HG02678 (cell line): Measurements from ENCODE around the gene SNAP47.

ENCODE experiments used
- ATAC-seq: cut with Tn5 transposase; IDR thresholded peaks from one replicate; pipeline ENCODE4 v1.9.1; 2021; ENCODE audit warnings: mild to moderate bottlenecking, moderate library complexity; ENCODE audit not compliant: unreplicated experiment

The SNAP47 gene

DNA sequence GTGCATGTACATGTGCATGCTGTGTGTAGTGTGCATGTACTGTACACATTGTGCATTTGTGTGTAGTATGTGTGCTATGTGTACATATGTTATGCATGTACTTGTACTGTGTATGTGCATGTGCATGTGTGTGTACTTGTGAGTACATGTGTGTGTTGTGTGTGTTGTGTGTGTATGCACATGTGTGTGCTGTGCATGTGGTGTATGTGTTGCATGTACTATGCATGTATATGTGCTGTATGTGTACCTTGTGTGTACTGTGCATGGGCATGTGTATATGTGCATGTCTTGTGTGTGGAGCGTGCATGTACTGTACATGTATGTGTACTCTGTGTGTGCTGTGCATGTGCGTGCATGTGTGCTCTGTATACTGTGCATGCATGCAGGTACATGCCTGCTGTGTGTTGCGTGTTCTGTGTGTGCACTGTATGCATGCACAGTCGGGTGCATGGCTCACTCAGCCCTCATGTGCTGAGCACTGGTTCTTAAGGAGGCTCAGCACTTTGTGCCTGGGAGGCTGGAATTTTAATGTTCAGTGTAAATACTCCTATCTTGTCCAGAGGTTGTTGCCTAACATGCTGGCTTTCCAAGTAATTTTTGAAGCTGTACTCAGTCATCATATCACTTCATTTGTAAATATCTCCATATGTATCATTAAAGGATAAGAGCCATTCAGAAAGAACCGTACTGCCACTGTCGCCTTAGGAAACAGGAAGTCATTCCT lies 32.3 kb downstream of the SNAP47 start:
- ATAC-seq = no peak

DNA sequence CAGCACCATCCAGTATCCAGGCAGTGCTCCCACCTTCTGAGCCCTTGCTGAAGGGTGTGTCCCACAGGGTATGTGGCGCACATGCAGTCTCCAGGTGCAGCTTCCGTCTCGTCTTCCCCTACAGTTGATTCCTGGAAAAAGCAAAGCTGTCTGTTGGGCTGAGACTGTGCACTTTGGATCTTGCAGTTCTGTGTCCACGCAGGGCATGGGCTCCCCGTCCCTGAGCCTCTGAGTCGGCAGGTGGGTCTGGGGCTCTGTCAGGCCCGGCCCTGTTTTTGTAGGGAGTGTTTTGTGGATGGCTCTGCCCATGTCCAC lies 32.8 kb downstream of the SNAP47 start:
- no peak for ATAC-seq

DNA sequence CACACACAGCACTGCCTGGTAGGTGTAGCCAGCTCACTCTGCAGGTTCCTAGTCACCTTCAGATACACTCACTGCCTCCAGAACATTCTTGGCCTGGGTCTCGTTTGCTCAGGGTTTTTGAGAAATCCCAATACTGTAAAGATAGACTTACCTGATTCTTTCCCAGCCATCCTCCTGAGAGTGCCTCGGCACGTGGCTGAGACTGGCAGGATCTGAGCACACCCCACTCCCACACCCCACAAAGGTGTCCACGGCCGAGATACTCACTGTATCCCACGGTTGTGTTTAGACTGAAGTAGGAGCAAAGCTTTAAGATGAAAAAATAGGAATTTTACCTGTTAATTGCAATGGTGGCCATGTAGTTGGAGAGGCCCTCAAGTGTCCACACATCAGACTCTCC lies 33.4 kb downstream of the SNAP47 start:
- ATAC-seq = no peak

DNA sequence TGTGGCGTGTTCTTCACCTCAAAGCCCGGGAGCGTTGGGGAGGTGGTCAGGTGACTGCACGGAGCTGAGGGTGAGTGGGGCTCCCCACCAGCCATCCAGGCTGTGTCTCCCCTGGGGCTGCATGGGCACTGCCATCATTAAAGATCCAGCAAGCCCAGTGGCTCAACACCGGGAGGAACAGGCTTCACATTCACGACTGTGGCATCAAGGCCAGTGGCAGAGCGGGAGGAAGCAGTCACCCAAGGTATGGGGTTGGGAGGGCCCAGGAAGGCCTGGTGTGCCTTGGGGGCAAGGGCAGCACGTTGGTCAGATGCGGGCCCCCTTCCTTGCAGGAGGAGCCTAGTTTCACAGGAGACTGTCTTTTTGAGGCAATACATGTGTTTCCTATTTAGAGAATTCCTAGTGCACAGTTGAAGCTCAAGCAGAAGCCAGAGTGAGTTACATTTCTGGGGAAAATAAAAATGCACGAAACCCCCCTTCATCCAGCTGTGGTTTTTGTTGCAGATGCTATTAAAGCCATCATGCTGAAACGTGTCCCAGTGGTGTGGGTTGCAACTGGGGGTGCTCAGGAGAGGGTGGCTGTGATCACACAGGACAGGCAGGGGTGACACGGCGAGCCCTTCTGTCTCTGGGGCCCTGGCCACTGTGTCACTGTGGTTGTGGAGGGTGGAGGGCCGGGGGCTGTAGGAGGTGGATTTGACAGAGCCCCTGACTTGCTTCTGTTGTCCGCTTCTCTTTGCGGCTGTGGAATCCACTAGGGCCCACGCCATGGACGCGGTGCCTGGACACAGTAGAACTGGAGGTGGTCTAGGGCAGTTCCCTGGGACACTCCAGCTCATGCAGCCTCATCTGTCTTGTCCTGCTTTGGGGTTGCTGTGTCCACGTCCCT lies 34.1 kb downstream of the SNAP47 start:
- ATAC-seq = no peak

DNA sequence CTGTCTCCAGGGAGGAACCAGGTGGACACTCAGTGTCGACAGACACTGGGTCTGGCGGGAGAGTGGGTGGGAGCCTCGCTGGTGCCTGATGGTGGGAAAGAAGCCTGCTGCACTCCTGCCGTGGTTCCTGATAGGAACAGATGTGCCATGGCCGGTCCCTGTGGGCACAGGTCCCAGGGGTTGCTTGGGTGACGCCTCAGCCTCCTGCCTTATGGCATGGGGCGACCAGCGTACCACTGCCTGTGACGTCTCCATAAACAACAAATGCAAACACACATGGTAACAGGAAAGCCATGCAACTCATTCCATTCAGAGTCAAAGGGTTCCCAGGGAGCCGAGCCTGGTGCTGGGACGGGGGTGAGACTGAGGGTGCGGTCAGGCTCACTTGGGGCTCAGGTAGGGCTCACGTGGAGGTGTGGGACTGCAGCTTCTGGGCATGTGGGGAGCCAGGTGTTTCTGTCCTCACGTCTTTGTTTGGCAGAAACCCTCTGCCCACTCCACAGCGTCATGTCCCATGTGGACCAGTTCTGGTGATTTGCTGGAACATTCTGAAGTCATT lies 34.8 kb downstream of the SNAP47 start:
- no peak for ATAC-seq

DNA sequence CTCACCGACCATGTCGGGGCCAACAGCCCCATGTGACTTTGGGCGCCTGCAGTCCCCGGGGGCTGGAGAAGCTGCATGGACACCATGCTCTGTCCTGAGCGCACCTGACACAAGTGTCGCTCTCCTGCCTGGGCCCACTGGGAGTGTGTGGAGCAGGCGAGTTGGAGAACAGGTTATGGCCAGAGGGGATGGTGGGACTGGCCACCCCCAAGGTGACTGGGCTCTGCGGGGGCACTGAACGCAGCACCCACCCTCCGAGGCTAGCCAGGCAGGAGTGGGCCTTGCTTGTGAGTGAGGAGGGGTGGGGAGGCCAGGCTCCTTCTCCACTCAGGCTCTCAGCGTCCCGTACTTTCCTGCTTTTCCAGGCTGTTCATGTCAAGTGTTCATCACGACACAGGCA lies 35.6 kb downstream of the SNAP47 start:
- no peak for ATAC-seq

DNA sequence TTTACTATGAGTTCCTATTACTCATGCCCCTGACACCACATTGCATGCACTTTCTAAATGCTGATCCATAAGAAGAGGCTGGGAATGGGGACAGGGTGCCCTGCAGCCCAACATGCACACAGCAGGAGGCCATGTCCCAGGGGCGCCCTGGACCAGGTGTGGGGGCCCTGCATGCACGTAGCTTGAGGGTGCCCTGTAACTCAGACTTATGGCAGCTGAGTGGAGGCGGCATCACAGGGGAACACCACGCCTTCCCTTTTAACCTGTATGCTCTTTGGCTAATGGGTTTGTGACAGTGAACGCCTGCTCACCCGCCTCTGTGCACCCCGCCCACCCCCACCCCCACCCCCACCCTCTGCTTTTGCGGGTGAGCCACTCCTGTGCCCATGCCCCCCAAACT lies 36.1 kb downstream of the SNAP47 start:
- ATAC-seq = no peak

DNA sequence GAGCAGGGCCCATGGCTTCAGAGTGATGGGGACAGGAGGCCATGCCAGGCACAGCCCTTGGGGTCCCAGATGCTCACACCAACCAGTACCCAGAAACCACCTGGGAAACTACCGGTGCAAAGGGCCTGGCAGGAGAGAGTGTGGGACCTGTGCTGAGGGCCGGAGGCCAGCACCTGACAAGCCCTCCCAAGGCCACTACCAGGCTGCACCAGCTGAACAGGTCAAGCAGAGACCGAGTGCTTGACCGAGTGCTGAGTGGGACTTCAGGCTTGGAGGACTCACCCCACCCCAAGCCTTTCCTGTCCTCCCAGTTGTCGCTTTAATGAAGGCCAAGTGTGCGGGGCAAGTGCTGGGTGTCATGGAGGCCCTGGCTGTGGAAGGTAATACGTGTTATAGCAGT lies 36.5 kb downstream of the SNAP47 start:
- ATAC-seq = no peak

DNA sequence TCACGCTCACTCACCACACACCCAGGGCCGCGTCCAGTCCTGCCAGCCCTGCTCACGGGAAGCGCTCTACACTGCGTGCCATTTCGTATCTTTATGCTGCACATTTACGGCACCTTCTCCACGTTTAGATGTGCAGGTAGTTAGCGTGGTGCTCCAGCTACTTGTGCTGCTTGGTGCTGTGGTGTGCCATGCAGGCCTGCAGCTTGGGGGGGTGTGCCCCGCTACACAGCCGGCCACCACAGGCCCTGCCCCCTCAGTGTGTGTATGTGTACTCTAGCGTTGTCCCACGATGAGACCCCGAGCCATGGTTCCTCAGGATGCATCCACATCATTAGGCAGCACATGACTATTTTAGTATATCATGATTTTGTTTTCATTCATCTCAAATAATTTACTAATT lies 38.3 kb downstream of the SNAP47 start:
- ATAC-seq = no peak

DNA sequence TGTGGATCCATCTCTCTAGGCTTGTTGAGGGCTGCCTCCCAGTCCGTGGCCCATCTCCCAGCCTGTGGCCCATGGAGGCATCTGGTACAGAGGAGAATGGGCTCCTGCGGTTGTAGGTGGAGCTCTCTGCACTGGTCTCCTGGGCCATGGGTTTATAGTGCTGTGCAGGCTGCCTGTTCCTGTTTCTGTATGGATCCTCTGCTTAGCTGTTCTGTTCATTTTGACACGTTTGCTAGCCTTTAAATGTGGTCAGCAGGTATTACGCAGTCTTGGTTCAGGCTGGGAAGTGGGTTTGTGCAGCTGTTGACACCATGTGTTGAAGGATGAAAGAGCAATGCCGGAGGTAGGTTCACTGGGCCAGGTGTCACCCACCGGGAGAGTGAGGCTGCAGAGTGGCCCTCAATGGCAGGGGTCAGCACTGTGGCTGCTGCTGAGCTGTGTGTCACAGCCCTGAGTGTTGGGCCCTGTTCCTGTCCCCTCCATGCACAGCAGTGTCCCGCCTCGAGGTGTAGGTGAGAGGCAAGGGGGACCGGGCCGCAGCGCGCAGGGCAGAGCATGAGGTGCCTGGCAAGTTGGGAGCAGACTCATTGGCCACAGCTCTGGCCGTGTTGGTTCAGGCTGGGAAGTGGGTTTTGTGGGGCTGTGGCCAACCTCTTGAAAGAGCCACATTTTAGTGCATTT lies 39.0 kb downstream of the SNAP47 start:
- ATAC-seq = no peak

DNA sequence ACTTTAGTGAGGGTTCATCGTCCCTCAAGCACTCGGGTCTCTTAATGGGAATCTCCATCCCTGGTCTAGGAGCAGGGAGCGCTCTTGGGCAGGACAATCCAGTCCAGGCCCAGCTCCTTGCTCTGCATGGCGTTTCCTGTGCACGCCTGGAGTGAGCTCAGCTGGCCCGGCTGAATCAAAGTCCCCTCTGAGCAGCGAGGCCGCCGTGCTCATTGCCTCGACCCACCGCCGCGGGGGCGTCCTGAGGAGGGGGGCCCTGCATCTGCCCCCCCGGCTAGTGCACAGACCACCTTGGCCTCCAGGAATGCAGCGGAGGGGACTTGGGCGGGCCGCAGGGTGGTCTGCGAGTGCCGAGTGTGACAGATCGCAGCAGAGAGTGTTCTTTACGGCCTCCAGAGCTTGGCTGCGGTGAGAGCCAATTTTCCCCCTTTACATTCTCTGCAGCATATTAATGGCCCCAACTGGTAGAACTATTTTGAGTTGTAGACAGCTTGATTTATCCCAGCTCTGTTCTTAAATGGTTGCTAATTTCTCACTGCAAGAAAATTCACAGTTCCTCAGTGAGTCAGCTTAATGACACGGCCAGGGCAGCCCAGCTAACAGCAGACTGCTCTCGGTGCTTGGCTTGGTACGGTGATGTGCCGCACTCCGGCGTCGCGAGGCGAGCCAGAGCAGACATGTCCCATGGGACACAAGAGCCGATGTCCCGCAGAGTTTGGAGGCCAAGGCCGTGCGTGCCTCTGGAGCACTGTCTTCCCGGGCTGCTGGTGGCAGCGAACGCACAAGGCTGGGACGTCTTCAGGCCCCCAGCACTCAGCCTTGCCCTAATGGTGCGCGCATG lies 39.8 kb downstream of the SNAP47 start:
- no peak for ATAC-seq

DNA sequence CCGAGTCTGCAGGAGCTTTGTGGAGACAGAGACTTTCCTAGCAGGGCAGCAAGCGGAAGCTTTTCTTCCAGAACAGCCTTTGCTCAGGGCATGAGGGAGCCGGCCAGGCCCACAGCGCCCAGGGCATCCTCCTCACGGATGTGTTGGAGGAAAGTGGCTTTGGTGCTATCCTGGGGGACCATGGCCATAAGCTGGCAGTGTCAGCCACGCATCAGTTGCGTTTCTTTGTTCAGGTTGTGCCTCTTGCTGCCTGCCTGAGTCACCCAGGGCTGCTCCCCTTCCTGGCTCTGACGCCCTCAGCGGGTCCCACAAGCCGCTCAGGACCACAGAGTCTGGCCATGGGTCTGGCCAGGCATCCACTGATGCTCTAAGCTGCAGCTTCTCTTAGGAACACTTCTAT lies 40.6 kb downstream of the SNAP47 start:
- ATAC-seq = no peak

DNA sequence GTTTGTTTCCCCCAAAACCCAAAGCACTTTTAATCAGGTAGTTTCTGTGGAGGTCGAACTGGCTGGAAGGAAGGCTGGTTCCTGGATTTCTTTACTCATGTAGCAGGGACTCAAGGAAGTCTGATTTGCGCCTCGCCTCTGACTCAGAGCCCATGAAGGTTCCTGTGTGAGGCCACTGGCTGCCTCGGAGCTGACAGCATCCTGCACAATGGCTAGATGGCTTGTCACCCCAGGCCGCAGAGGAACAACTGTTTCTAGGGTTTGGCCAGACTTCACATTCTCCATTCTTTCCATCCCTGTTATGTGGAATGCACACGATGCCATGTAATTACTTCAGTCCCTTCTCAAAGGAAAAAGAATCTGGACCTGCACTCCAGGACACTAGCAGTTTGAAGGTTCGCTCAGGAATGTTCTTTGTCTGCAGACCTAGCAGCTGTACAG lies 41.1 kb downstream of the SNAP47 start:
- ATAC-seq = no peak

DNA sequence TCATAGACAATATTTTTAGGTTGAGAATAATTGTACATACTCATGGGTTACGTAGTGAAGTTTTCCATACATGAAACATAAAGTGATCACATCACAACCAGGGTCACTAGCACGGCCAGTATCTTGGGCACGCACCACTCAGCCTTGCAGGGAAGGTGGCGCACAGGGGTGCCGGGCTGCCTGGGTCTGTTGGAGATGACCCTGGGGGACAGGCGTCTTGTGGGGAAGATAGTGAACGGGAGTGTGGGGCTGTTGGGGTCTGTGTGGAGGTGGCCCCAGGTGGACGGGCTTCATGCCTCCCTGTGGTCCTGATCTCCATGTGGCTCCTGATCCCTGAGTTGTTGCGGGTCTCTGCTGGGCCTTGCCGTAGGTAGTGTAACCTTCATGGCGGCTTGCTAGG lies 41.9 kb downstream of the SNAP47 start:
- ATAC-seq = no peak

DNA sequence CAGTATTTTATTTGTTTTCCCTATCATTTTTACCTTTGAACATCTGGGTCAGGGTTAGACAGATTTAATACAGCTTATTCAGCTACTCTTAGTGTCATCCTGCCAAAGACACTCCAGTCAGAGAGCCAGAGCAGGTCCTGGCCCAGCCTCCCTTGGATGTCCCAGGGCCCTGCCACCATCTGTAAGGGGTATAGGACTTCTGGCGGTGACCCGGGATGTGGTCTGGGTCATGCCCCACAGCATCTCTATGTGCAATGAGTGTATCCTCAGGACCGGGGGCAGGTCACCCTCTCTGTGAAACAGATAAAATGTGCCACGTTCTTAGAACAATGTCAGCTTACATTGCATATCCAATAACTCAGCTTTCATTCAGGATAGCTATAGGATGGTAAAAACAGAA lies 42.4 kb downstream of the SNAP47 start:
- ATAC-seq = no peak

DNA sequence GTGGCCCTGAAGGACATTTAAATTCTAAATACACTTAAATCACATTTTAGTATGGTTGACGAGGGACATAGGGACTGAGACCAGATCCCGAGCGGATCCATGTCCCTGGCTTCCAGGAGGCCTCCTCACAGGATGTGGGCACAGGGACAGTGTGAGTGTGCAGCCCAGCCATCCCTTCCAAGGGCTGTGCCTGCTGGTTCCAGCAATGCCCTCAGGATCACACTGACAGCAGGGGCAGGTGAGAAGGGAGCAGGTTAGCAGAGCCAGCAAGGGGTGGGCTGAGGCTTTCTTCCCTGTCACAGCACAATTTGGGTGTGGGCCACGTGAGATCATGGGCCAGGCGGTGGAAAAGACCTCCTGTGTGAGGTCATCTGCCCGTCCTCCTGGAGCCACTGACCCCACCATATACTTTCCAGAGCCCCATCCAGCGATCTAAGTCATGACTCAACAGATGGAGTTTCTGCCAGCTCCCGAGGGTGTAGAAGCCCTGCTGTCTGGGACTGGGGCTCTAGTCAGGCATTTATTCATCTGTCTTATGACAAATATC lies 43.2 kb downstream of the SNAP47 start:
- no peak for ATAC-seq

DNA sequence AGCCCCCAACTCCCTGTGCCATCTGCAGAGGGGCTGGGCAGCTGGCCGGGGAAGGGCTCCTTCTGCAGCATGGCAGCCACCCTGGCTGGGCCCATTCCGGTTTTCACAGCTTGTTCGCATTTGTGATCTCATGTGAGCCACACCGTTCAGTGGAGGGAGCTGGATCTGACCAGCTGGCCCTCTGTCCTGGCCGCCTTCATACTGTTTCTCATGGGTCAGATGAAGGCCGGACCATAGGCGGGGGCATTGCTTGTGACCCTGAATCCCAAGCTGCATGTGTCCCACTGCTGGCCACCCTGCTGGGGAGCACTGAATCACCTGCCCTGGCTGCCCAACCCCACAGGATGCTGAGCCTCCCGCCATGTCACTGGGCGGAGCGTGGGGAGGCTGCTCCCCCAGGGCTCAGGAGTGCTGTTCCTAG lies 43.8 kb downstream of the SNAP47 start:
- no peak for ATAC-seq

DNA sequence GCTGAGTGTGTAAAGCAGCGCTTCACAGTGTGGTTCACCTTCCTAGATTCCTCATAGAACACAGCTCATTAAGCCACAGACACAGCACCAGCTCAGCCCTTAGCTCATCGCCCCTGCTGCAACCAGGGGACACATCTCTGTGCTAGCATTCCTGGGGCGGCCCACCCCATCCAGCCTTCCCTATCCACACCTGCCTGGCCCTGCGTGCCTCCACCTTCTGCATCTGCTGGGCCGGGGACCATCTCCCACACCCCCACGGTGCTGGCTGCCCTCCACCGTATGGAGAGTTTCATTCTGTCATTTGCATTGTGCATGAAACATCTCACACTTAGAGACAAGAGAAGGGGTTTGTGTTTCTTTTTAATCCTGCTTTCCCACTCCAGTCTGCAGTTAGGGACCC lies 44.5 kb downstream of the SNAP47 start:
- no peak for ATAC-seq

DNA sequence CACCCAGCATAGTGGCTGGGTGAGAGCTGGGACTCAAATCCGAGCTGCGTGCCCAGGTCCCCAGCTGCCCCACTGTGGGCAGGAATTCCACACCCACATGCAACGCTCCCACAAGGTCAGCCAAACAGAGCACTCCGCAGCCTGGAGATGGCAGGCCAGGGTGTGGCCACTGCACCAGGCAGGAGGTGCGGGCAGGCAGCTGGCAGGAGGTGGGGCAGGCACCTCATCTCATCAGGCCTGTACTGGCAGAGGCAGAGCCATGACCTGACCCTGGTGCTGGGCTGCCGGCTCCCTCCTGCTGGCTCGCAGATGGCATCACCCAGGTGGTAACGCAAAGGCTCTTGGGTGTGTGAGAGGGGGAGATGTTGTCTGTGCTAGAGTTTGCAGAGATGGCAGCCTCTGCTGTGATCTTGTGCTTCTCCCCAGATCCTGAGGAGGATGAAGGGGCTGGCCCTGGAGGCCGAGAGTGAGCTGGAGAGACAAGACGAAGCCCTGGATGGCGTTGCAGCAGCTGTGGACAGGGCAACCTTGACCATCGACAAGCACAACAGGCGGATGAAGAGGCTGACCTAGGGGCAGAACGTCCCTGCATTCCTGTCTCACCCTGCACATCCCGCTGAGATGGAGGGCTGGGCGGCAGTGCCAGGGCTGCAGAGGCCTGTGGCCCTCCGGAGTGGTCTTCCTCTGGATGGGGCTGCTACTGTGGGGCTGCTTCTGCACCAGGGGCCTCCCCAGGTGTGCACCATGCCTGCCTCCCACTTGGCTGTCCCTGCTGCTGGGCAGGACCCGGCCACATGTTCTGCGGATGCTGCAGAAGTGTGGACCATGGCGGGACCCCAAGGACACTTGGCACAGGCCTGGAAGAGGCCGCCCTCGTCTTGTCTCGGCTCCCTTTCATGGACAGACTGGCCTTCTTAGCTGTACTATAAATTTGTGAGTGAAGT lies 45.1 kb downstream of the SNAP47 start:
- ATAC-seq = no peak
